ENCODE data around the gene SYNGR3. TPM values are rescaled to one million over a fixed set of nuclear protein-coding genes. Genes with fewer than 3 reads are reported as not detected.
"Not testable (repeated sequence)": the region's sequence is repeated elsewhere in the genome, so short reads cannot be mapped to it uniquely, and the experiment has no call there.

Gene SYNGR3
- total and polyA plus RNA-seq, 2 of the 13 experiments (the other 11 are each of a cell fraction or from before 2014, with no cell fraction given) = 0.97 to 5.7 TPM

GRCh38 chr16:1958143-1958491 lies 31.7 kb upstream of the SYNGR3 start:
- BruUV-seq (replicated peaks); FAIRE-seq; H3K4me2 ChIP-seq (ENCODE audit: low read depth, low read length); CTCF ChIA-PET (ENCODE audit: low intra/inter-chr PET ratio, low total read pairs); H2AFZ ChIP-seq (ENCODE audit: low read length); in situ Hi-C loops (cut with HindIII; ENCODE audit: extremely low pct_ligation_motif_present, low pct_unique_long_range_greater_than_20kb); H3K27ac ChIP-seq (ENCODE audit: extremely low read length, insufficient read depth, low read length); ATAC-seq; H3K9ac ChIP-seq (ENCODE audit: insufficient read depth, low read depth, low read length); H3K4me3 ChIP-seq (replicated peaks in 1 of 3; ENCODE audit: insufficient read depth in 1 of 3, low read depth in 2 of 3, low read length in 3 of 3); H3K9me3 ChIP-seq (ENCODE audit: low read length); DNase-seq (ENCODE audit: low spot score): not testable (repeated sequence)
- Histone ChIP-seq H4K20me1 (ENCODE audit: insufficient read depth, low read length) (peaks cover 22% of the 10 kb centered on the region), H3K27me3 (ENCODE audit: control insufficient read depth in 1 of 2, insufficient read depth in 2 of 2, low read length in 2 of 2) (peaks cover 3 to 15% of the 10 kb centered on the region in 2 experiments; a peak in 3 of 5 replicates), H3K36me3 (replicated peaks in 1 of 2; ENCODE audit: control insufficient read depth in 1 of 2, insufficient read depth in 2 of 2, low read length in 2 of 2) (peaks cover 2 to 12% of the 10 kb centered on the region in 2 experiments; a peak in 3 of 5 replicates), H3K4me1 (ENCODE audit: insufficient read depth, low read length) (peaks cover 52% of the 10 kb centered on the region), H3K79me2 (ENCODE audit: insufficient read depth, low read length) (peaks cover 17% of the 10 kb centered on the region)
- POLR2A ChIA-PET = interaction anchor here (1.1 to 7.4 kb wide), 5 partner anchors 8 to 27 kb away, joined by 3 to 139 read pairs (median 5); partner anchors contain the start of genes MSRB1, RNF151 and TBL3
- WGBS (ENCODE audit: low lambda C conversion rate) = 97% methylated on average over 13 of the region's 30 CpGs
- TF ChIP-seq ZBTB38 (CRISPR knock-in tag; IDR thresholded peaks at IDR 0.05) = 0 out of 2 replicates have a peak, but pooled peaks have one; percentile 62
- 0 out of 2 replicates have a peak, but pooled peaks have one; percentile 8 for TF ChIP-seq RBFOX2 (IDR thresholded peaks at IDR 0.05; ENCODE audit: low read depth, low read length)
- intact Hi-C loops (cut with micrococcal nuclease; ENCODE audit: unreplicated experiment) = loop anchor here (2.0 kb wide), 1 partner anchor 17 kb away; no protein-coding TSS in a partner anchor

DNA sequence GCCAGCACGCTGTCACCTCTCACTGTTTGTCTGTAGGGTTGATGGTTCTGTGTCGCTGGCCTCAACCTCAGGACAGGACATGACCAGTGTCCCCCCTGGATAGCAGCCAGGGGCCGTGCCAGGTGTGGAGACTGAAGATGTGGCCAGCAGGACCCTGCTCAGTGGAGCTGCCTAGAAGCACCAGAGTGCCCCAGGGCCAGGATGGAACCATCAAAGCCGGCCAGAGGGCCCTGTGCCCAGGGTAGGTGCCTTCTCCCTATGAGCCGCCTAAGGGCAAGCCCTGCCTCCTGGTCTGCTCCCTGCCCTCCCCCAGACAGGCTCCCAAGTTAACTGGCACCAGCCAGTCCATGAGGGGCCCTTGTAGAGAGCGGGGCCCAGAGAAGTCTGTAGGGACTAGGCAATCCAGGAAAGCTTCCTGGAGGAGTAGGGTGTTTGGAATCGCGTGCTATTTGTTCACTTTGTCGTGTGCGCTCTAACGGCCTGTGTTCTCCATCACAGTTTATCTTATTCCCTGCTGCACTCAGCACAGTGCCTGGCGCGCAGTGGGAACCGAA lies 31.0 kb upstream of the SYNGR3 start:
- DNase-seq (ENCODE audit: low spot score) = no peak
- BruUV-seq (replicated peaks) = no TSS peak
- Histone ChIP-seq H4K20me1 (ENCODE audit: insufficient read depth, low read length) (peaks cover 28% of the 10 kb centered on the region), H3K4me1 (ENCODE audit: insufficient read depth, low read length) (peaks cover 57% of the 10 kb centered on the region), H3K4me2 (ENCODE audit: low read depth, low read length) (peak overlapping the region; percentile 98), H3K79me2 (ENCODE audit: insufficient read depth, low read length) (peaks cover 24% of the 10 kb centered on the region), H3K27me3 (ENCODE audit: control insufficient read depth in 1 of 2, insufficient read depth in 2 of 2, low read length in 2 of 2) (peaks cover 1 to 12% of the 10 kb centered on the region in 2 experiments; a peak in 4 of 5 replicates), H3K4me3 (replicated peaks in 1 of 3; ENCODE audit: insufficient read depth in 1 of 3, low read depth in 2 of 3, low read length in 3 of 3) (peak overlapping the region in 2 of 3 experiments; percentile 52 to 98; a peak in 4 of 6 replicates), H3K9me3 (ENCODE audit: low read length) (no peaks in the 10 kb centered on the region), H3K27ac (ENCODE audit: extremely low read length, insufficient read depth, low read length) (no peak overlapping the region), H3K36me3 (replicated peaks in 1 of 2; ENCODE audit: control insufficient read depth in 1 of 2, insufficient read depth in 2 of 2, low read length in 2 of 2) (peaks cover 3 to 16% of the 10 kb centered on the region in 2 experiments; a peak in 3 of 5 replicates), H2AFZ (ENCODE audit: low read length) (peak overlapping the region; percentile 65), H3K9ac (ENCODE audit: insufficient read depth, low read depth, low read length) (peak overlapping the region; percentile 42)
- in situ Hi-C loops (cut with HindIII; ENCODE audit: extremely low pct_ligation_motif_present, low pct_unique_long_range_greater_than_20kb) = no loop called here
- ATAC-seq = peak; percentile 2
- 37% methylated on average over 11 of the region's 14 CpGs for WGBS (ENCODE audit: low lambda C conversion rate)
- intact Hi-C loops (cut with micrococcal nuclease; ENCODE audit: unreplicated experiment) = loop anchor here (2.0 kb wide), 1 partner anchor 18 kb away; no protein-coding TSS in a partner anchor
- ChIA-PET POLR2A (interaction anchor here (7.4 kb wide), 1 partner anchor 17 kb away, joined by 139 read pairs; the partner anchor contains the start of gene MSRB1), CTCF (ENCODE audit: low intra/inter-chr PET ratio, low total read pairs) (no interaction called here)
- no peak for FAIRE-seq
- TF ChIP-seq NR1H2 (CRISPR knock-in tag; IDR thresholded peaks at IDR 0.05; ENCODE audit: borderline replicate concordance, low read depth) (0 out of 2 replicates have a peak, but pooled peaks have one; percentile 18), ZMYM3 (CRISPR knock-in tag; IDR thresholded peaks at IDR 0.05) (peak; percentile 85), THAP11 (CRISPR knock-in tag; IDR thresholded peaks at IDR 0.05) (no peak), NKX3-1 (CRISPR knock-in tag; IDR thresholded peaks at IDR 0.05) (0 out of 2 replicates have a peak, but pooled peaks have one; percentile 10), SMARCC2 (IDR thresholded peaks at IDR 0.05) (no peak), ZFP36 (IDR thresholded peaks at IDR 0.05; ENCODE audit: borderline replicate concordance, low read depth, low read length, partially characterized antibody) (peak; percentile 84)
- TF ChIP-seq, protein P1, sequence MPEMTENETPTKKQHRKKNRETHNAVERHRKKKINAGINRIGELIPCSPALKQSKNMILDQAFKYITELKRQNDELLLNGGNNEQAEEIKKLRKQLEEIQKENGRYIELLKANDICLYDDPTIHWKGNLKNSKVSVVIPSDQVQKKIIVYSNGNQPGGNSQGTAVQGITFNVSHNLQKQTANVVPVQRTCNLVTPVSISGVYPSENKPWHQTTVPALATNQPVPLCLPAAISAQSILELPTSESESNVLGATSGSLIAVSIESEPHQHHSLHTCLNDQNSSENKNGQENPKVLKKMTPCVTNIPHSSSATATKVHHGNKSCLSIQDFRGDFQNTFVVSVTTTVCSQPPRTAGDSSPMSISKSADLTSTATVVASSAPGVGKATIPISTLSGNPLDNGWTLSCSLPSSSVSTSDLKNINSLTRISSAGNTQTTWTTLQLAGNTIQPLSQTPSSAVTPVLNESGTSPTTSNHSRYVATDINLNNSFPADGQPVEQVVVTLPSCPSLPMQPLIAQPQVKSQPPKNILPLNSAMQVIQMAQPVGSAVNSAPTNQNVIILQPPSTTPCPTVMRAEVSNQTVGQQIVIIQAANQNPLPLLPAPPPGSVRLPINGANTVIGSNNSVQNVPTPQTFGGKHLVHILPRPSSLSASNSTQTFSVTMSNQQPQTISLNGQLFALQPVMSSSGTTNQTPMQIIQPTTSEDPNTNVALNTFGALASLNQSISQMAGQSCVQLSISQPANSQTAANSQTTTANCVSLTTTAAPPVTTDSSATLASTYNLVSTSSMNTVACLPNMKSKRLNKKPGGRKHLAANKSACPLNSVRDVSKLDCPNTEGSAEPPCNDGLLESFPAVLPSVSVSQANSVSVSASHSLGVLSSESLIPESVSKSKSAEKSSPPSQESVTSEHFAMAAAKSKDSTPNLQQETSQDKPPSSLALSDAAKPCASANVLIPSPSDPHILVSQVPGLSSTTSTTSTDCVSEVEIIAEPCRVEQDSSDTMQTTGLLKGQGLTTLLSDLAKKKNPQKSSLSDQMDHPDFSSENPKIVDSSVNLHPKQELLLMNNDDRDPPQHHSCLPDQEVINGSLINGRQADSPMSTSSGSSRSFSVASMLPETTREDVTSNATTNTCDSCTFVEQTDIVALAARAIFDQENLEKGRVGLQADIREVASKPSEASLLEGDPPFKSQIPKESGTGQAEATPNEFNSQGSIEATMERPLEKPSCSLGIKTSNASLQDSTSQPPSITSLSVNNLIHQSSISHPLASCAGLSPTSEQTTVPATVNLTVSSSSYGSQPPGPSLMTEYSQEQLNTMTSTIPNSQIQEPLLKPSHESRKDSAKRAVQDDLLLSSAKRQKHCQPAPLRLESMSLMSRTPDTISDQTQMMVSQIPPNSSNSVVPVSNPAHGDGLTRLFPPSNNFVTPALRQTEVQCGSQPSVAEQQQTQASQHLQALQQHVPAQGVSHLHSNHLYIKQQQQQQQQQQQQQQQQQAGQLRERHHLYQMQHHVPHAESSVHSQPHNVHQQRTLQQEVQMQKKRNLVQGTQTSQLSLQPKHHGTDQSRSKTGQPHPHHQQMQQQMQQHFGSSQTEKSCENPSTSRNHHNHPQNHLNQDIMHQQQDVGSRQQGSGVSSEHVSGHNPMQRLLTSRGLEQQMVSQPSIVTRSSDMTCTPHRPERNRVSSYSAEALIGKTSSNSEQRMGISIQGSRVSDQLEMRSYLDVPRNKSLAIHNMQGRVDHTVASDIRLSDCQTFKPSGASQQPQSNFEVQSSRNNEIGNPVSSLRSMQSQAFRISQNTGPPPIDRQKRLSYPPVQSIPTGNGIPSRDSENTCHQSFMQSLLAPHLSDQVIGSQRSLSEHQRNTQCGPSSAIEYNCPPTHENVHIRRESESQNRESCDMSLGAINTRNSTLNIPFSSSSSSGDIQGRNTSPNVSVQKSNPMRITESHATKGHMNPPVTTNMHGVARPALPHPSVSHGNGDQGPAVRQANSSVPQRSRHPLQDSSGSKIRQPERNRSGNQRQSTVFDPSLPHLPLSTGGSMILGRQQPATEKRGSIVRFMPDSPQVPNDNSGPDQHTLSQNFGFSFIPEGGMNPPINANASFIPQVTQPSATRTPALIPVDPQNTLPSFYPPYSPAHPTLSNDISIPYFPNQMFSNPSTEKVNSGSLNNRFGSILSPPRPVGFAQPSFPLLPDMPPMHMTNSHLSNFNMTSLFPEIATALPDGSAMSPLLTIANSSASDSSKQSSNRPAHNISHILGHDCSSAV (CRISPR knock-in tag; IDR thresholded peaks at IDR 0.05; ENCODE audit: borderline replicate concordance) = no peak

Measured in HepG2 (cell line).